Spleen (tissue), 7 donors: Measurements from ENCODE around the gene RNGTT.

Experiments
- CTCF ChIP-seq, 11 experiments: fragments of 200-600 bp in 7 of 11; fragments of 450-650 bp in 4 of 11; sonication (generic) in 4 of 11; IDR thresholded peaks in 8 of 11; conservative IDR thresholded peaks in 3 of 11; 1 replicate in 7 of 11; 2 replicates in 4 of 11; pipeline versions ENCODE4 v1.4.0 to v1.8.0; 2016 to 2021; ENCODE audit warnings: antibody characterized with exemption in 11 of 11, inconsistent platforms in 4 of 11, mild to moderate bottlenecking in 1 of 11
- POLR2A ChIP-seq, 3 donors: fragments of 450-650 bp; IDR thresholded peaks; one replicate each; pipeline ENCODE4 v1.5.1; 2017; ENCODE audit warnings: antibody characterized with exemption in 3 of 3, mild to moderate bottlenecking in 1 of 3
- donor health status: DM: no; HTN: no; CAD: no; lungs with moderate emphysema.
- donor health status: DM: no; HTN: no; CAD: no.
- donor health status: DM: no; HTN: no; CAD: no.

GRCh38 chr6:88626460-88626859 is 337.0 kb downstream of the RNGTT start:
- TF ChIP-seq CTCF (IDR thresholded peaks at IDR 0.05 in 8 of 11, conservative IDR thresholded peaks at IDR 0.05 in 3 of 11), result no peak
- no peak for TF ChIP-seq POLR2A (IDR thresholded peaks at IDR 0.05)
